Fibroblast of skin of scalp (primary cell): Measurements from ENCODE around the gene FERMT3. TPM values are rescaled to one million over a fixed set of nuclear protein-coding genes. Genes with fewer than 3 reads are reported as not detected.
A peak's percentile ranks its signal among the peaks of the same experiment; 100 is the strongest.
"Not testable (repeated sequence)": the region's sequence is repeated elsewhere in the genome, so short reads cannot be mapped to it uniquely, and the experiment has no call there.

Experiments used
- DNase-seq: peaks from one replicate; pipeline ENCODE4 v3.0.0-alpha.2; 2013
- polyA plus RNA-seq, 2 experiments: library from polyadenylated mRNA; unstranded; fragments of 120-200 nt; gene quantifications; one replicate each; pipeline ENCODE4 v1.2.1, GENCODE V29; 2013; ENCODE audit not compliant: insufficient read length in 2 of 2

The FERMT3 gene
- 2.9 TPM for polyA plus RNA-seq (2013, experiment 1 of 2; ENCODE audit: insufficient read length)
- polyA plus RNA-seq (2013, experiment 2 of 2; ENCODE audit: insufficient read length) = 2.4 TPM

DNA sequence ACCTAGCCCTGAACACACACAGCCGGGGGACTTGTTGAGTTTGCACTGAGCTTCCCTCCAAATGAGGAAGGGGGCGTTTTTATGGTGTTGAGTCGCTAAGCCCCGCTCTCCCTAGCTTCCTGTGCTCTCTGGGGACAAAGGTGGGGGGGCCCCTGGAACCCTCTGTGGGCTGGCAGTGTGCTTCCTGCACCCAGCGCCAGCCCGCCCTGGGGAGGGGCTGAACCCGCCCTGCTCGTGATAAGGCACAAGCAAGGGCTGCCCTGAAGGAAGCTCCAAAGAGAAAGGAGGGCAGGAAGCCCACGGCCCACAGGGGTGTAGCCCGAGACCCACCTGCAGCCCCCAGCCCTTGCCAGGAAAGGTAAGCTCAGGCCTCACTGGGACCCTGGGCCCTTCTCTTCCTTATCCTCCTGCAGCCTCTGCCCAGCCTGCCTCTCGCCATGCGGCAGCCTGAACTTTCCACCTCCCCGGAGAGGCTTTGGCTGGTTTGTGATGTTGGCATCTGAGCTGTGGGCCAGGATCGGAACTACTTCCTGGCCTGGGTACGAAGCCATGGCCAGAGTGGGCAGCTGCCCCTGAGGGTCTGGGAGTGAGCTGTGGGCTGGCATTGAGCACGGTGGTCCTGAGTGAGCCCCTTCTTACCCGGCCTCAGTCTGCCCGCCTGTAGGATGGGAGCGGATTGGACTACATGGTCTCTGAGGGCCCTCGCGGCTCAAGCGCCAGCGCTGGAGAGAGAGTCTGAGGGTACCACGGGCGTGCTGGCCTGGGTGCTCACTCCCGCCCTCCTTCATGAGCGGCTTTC, at the start of gene FERMT3:
FERMT3 (plus strand) TSS at position 265 of the 799 bp plus-strand sequence. CDS start 644 bp downstream, outside the sequence.
- no peak for DNase-seq

DNA sequence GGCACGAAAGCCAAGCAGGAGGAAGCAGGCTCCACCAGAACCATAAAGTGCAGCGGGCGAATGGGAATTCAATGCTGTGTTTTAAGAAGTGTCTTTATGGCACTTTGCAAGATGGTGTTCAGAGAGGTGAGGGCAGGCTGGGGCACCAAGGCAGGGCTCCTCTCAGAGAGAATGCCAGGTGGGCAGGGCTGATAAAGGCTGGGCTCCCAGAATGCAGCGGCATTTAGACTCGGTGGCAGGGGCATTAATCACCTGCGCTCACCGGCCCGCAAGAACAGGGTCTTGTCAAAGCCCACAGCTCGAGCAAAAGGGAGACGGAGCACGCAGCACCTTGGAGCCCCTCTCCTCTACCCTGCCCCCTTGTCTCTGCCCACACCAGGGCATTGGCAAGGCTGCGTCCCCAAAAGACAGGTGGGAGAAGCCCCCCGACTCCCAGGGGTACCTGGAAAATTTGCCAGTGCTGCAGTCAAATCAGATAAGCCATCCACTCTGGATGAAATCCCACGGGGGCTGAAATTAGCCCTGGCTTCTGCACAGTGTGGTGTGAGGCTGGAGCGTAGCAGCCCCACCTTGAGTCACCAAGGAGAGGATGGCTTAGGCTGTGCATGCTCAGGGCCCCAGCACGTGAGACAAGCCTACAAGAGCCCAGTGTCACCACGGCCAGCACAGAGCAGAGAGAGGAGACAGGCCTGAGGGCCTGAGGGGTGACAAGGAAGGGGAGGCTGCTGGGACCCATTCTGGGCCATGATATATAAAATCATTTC, 48.7 kb upstream of the FERMT3 start:
- no peak for DNase-seq

GRCh38 chr11:64161037-64161436, 45.5 kb upstream of the FERMT3 start:
- DNase-seq = no peak

- DNase-seq = not testable (repeated sequence)
Measured at GRCh38 chr11:64162769-64163168, 43.8 kb upstream of the FERMT3 start.

GRCh38 chr11:64163951-64164350, 42.6 kb upstream of the FERMT3 start:
- no peak for DNase-seq

DNA sequence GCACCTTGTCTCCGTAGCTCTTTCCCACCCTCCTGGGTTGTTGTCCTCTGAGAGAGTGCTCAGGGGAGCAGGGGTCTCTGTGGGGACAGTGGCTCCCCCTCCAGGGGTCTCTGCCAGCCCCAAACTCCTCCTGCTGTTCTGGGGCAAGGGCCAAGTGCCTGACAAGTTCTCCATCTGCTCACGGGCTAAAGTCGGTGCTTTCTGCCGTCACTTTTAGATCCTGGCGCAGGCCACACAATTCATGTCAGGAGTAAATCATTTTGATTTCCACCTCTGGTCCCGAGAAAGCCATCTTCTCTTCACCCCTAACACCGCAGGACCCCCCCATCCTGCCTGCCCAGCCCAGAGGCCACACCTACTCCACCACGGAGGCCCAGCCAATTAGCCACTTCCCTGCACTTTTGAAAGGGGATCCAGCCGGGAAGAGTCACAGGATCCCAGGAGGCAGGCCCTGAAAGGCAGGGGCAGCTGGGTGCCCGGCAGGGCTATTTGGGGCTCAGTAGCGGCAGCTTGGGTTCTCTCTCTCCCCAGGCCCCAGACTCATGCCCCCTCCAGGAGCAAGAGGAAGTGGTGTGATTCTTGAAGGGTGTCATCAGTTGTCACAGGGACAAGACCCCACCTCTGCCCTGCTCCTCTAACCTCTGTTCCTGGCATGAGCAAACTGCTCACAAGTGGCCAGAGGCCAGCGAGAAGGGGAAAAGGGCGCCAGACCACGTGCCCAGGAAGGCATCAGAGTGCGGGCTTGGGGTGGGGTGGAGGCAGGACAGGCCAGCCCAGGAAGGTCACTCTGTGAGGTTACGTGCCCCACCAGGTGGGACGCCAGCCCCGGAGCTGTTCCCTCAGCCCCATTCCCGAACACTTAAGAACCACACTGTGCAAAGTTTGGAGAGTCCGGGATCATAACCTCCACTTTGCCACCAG, 41.9 kb upstream of the FERMT3 start:
- no peak for DNase-seq

GRCh38 chr11:64165481-64165841, 41.1 kb upstream of the FERMT3 start:
- DNase-seq = no peak

DNA sequence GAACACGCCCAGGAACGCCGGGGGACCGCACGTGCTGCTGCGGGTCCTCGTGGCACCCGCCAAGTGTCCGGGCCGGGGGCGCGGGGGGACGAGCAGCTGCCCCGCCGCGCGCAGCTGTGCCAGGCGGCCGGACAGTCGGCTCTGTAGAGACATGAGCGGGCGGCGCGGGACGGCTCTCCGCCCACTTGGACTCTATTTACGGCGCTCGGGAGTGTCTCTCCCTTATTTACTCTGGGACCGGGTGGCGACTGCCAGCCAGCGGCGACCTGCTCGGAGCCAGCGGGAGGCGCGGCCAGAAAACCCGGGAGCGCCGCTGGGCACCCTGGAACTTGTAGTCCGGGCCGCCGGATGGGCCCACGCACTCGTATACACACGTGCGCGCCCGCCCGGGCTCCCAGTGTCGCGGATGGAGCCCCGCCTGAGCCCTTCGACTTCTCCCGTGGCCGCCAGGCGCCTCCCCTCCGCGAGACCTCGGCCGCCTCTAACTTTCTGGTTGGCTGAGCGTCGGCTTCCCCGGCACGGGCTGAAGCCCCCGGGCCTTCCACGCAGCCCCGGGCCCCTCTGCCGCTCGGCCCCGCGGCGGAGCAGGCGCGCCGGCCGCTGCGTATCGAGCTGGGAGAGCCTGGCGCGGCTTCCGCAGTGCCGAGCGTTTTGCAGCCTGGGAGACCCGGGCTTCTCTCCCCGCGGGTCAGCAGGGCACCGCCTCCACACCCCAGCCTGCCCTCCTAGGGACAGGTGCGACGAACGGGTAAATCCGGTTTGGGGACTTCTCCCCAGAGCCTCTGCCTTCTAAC, 40.5 kb upstream of the FERMT3 start, which contains the start of gene MACROD1:
MACROD1 (minus strand) TSS at position 272 of the 794 bp plus-strand sequence; CDS start at position 153, 119 bp downstream.
- DNase-seq = peak; percentile 85

DNA sequence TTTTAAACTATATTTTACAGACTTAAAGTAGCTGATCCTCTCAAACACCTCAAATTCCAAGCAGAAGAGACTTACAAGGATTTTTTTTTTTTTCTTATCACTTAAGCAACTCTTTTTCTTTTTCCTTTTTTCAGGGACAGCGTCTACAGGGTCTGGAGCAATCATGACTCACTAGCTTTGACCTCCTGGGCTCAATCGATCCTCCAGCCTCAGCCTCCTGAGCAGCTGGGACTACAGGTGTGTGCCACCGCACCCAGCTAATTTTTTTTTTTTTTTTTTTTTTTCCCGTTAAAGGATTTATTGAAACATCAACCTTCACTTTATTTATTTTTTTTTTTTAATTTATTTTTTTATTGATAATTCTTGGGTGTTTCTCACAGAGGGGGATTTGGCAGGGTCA, 36.1 kb upstream of the FERMT3 start:
- DNase-seq = no peak

DNA sequence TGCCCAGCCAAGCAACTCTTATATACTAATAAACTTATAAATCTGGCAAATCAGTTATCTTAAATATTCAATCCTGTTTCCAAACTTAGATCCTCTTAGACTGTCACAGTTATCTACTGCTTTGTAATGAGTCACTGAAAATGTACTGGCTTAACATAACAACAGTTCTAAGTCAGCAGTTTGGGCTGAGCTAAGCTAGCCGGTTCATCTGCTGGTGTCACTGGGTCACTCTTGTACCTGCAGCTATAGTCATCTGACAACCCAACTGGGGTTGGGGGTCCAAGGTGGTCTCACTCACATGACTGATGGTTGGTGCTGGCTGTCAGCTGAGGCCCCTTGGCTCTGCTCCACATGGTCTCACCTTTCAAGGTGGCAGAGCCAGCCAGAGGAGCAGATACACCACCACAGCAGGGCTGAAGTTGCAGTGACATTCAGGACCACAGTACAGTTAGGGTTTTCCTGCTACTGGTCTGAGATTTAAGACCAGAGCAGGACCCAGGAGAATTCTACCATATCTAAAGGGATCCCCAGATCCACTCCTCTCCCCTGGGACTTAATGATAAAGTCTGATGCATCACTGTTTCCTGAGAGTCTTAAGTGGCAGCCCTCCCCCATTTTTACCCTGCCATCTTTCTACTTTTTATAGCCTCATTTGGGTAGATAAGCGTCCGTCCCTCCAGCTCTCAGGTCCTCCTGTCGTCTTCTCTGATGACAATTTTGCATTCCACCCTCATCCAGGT, 32.7 kb upstream of the FERMT3 start:
- no peak for DNase-seq

DNA sequence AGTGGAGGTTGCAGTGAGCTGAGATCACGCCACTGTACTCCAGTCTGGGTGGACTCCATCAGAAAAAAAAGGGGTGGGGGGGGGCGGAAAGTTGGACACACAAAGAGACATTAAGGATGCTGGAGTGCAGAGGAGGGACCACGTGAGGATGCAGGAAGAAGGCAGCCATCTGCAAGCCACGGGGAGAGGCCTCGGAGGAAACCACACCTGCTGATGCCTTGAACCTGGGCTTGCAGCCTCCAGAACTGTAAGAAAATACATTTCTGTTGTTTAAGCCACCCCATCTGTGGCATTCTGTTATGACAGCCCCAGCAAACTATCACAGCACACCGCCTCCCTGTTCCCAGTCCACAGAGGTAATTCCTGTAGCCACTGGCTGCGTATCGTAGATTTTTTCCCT, 29.8 kb upstream of the FERMT3 start:
- no peak for DNase-seq

DNA sequence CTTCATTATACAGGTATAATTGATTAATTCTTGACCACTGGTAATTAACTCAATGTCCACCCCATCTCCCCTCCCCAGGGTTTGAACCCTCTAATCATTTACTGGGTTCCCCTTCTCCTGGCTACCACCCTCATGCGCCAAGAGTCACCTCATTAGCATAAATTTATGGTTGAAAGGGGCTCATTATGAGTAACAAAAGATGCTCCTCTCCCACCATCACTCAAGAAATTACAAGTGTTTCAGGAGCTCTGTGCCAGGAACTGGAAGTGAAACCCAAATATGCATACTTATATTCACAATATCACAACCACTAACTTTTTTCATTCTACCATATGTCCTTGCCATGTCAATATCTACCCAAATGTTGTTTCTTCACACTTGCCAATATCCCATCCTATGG, 28.3 kb upstream of the FERMT3 start:
- DNase-seq = no peak

- no peak for DNase-seq
Measured at GRCh38 chr11:64178951-64179639, 27.4 kb upstream of the FERMT3 start.

DNA sequence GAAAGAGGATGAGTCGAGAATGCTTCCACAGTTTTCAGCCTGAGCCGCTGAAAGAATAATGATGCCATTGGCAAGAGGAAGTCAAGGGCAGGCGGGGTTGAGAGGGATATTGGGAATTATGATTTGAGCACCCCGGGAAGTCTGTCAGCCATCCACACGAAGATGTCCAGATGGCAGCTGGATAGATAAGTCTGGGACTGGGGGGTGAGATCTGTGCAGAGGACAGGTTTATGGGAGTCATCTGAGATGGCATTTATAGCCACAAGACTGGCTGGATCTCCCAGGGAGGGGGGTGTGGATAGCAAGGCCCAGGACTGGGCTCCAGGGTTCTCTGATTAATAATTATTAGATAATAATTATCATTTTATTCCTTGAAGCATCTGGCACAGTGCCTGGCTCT, 25.6 kb upstream of the FERMT3 start:
- no peak for DNase-seq

DNA sequence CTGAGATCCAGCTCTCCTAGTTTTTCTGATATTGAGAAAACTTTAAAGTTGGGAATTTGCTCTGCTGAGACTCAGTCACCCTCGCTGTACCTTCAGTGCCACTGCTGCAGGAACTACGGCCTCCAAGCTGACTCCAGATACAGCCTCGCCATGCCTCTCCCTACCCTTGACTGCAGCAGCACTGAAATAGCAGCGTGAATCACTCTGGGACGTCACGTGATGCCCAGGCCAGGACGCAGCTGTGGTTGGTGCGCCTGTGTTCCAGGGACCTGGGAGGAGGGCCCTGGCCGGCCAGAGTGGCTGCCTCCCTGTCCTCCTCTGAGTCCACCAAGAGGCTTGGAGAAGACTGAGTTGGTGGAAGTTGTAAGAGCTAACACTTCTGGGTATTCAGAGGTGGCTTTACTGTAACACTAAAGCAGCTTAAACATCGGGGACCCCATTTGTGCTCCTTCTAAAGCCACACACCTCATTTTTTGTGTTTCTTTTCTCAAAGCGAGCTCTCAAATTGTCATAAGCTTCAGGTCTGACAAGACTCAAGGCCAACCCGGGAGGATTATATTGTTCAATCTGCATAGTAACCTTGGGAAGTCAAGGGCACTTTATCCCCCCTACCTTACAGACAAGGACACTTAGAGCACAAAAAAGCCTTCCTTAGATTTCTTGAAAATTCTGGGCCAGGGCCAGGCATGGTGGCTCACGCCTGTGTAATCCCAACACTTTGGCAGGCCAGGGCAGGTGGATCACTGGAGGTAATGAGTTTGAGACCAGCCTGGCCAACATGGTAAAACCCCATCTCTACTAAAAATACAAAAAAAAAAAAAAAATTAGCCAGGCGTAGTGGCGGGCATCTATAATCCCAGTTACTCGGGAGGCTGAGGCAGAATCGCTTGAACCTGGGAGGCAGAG, 24.8 kb upstream of the FERMT3 start:
- peak; percentile 92 for DNase-seq

- DNase-seq = no peak
Measured at GRCh38 chr11:64183890-64184289, 22.6 kb upstream of the FERMT3 start.

DNA sequence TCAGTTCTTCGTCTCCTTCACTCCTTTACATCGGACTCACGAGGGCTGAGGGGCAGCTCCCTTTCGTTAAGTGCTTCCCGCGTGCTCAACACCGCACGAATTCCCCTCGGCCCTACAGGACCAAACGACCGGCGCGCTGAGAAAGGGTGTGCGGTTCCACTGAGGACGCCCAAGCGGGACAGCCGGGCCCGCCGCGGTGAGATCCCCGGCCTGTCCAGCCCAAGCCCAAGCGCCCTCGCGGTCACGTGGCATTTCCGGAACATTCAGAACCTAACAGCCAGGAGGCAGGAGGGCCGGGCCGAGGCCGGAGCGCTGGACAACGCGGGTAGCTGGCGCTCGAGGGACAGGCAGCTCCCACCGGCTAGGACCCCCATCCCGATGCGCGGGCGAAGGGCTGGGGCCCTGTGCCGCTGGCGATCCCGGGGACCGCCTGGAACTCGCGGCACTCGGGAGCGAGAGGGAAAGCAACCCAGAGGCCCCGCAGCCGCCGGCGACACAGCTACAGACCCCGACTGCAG, 21.3 kb upstream of the FERMT3 start:
- DNase-seq = peak; percentile 83

- DNase-seq = peak; percentile 100
Measured at GRCh38 chr11:64185693-64186491, 20.6 kb upstream of the FERMT3 start, which contains the start of gene STIP1. Gene STIP1, plus strand, starts transcription at chr11:64186171. Its CDS starts 91 bp downstream, at chr11:64186262.
